HFFc6 (cell line): Measurements from ENCODE around the gene SCN8A. TPM values are rescaled to one million over a fixed set of nuclear protein-coding genes. Genes with fewer than 3 reads are reported as not detected.
A peak's percentile ranks its signal among the peaks of the same experiment; 100 is the strongest.
"Not testable (repeated sequence)": the region's sequence is repeated elsewhere in the genome, so short reads cannot be mapped to it uniquely, and the experiment has no call there.

ENCODE experiments used
- DNase-seq: peaks from one replicate; pipeline ENCODE4 v3.0.0-alpha.2; 2018
- H3K27ac Mint-ChIP-seq: 2 replicates; pipeline ENCODE4 v1.8.0; 2020; ENCODE audit warnings: mild to moderate bottlenecking, mixed read lengths
- H3K27me3 Mint-ChIP-seq: 2 replicates; pipeline ENCODE4 v1.8.0; 2021; ENCODE audit warnings: mild to moderate bottlenecking, moderate library complexity, mixed read lengths; ENCODE audit not compliant: insufficient read depth
- H3K36me3 Mint-ChIP-seq: 2 replicates; pipeline ENCODE4 v1.8.0; 2021; ENCODE audit warnings: low read depth, mixed read lengths
- H3K4me1 Mint-ChIP-seq: 2 replicates; pipeline ENCODE4 v1.8.0; 2020; ENCODE audit warnings: low read depth, mixed read lengths
- H3K4me3 Mint-ChIP-seq: 2 replicates; pipeline ENCODE4 v1.8.0; 2020; ENCODE audit warnings: mild to moderate bottlenecking, moderate library complexity, mixed read lengths
- H3K9me3 Mint-ChIP-seq: 2 replicates; pipeline ENCODE4 v1.8.0; 2020; ENCODE audit warnings: mild to moderate bottlenecking, mixed read lengths
- CTCF ChIP-seq: fragments of 200-600 bp; sonication (generic); IDR thresholded peaks from 2 replicates; pipeline ENCODE4 v1.5.0; 2021; ENCODE audit warnings: antibody characterized with exemption, mild to moderate bottlenecking
- total RNA-seq, 6 experiments: library from RNA; stranded (reverse); fragmentation: NEBNext Ultra II Directional; extraction: Animal tissue kit (Norgen Biotek cat#: 25700); gene quantifications; 2 replicates in 1 of 6; 3 replicates in 5 of 6; pipeline ENCODE4 v1.2.3, GENCODE V29; 2021

SCN8A gene
- total RNA-seq, 6 experiments from 2014 or later: 13.4 to 16.0 (median 15.3) TPM

- no peak for DNase-seq
- Mint-ChIP-seq H3K27ac (no peak overlapping the region), H3K4me1 (peaks cover 63% of the 10 kb centered on the region), H3K27me3 (no peaks in the 10 kb centered on the region; the same call in 1 of the 2 replicates), H3K9me3 (no peaks in the 10 kb centered on the region), H3K36me3 (peaks cover 12% of the 10 kb centered on the region), H3K4me3 (peak overlapping the region; percentile 89)
- no peak for TF ChIP-seq CTCF
These were observed 2.0 kb downstream of the SCN8A start for GRCh38 chr12:51593021-51593420.

GRCh38 chr12:51593539-51593938 is 2.5 kb downstream of the SCN8A start:
- no peak for TF ChIP-seq CTCF
- peak overlapping the region; percentile 89 for H3K4me3 Mint-ChIP-seq
- H3K36me3 Mint-ChIP-seq: peaks cover 12% of the 10 kb centered on the region
- H3K27me3 Mint-ChIP-seq: no peaks in the 10 kb centered on the region; the same call in 1 of the 2 replicates
- DNase-seq: peak; percentile 47
- peaks cover 63% of the 10 kb centered on the region for H3K4me1 Mint-ChIP-seq
- H3K27ac Mint-ChIP-seq: no peak overlapping the region
- no peaks in the 10 kb centered on the region for H3K9me3 Mint-ChIP-seq

GRCh38 chr12:51598156-51598555 is 7.1 kb downstream of the SCN8A start:
- TF ChIP-seq CTCF: no peak
- Mint-ChIP-seq H3K27ac (no peak overlapping the region), H3K9me3 (no peaks in the 10 kb centered on the region), H3K36me3 (peaks cover 12% of the 10 kb centered on the region), H3K27me3 (no peaks in the 10 kb centered on the region), H3K4me1 (peaks cover 72% of the 10 kb centered on the region), H3K4me3 (no peak overlapping the region)
- no peak for DNase-seq

GRCh38 chr12:51600721-51601120 is 9.7 kb downstream of the SCN8A start:
- Mint-ChIP-seq H3K4me3 (no peak overlapping the region), H3K36me3 (peaks cover 16% of the 10 kb centered on the region), H3K9me3 (no peaks in the 10 kb centered on the region), H3K4me1 (peaks cover 64% of the 10 kb centered on the region), H3K27ac (no peak overlapping the region), H3K27me3 (no peaks in the 10 kb centered on the region)
- TF ChIP-seq CTCF: no peak
- DNase-seq: no peak

- TF ChIP-seq CTCF: no peak
- H3K27me3 Mint-ChIP-seq: no peaks in the 10 kb centered on the region
- peaks cover under 1% of the 10 kb centered on the region; the same call in 1 of the 2 replicates for H3K9me3 Mint-ChIP-seq
- no peak overlapping the region; the same call in 1 of the 2 replicates for H3K27ac Mint-ChIP-seq
- peaks cover 60% of the 10 kb centered on the region for H3K4me1 Mint-ChIP-seq
- DNase-seq: no peak
- H3K36me3 Mint-ChIP-seq: peaks cover 17% of the 10 kb centered on the region
- H3K4me3 Mint-ChIP-seq: no peak overlapping the region
These were observed 10.2 kb downstream of the SCN8A start for GRCh38 chr12:51601241-51601640.

- peaks cover 33% of the 10 kb centered on the region for H3K4me1 Mint-ChIP-seq
- H3K27ac Mint-ChIP-seq, DNase-seq, H3K9me3 Mint-ChIP-seq, H3K27me3 Mint-ChIP-seq, H3K4me3 Mint-ChIP-seq: not testable (repeated sequence)
- H3K36me3 Mint-ChIP-seq: peaks cover 32% of the 10 kb centered on the region
These were observed 14.9 kb downstream of the SCN8A start for GRCh38 chr12:51605896-51606295.

- Mint-ChIP-seq H3K4me1 (peaks cover 21% of the 10 kb centered on the region), H3K36me3 (peaks cover 32% of the 10 kb centered on the region)
- not testable (repeated sequence) for H3K4me3 Mint-ChIP-seq, H3K27me3 Mint-ChIP-seq, H3K27ac Mint-ChIP-seq, H3K9me3 Mint-ChIP-seq, DNase-seq
These were observed 16.2 kb downstream of the SCN8A start for GRCh38 chr12:51607197-51607596.
